K562 (cell line): ENCODE data around the gene CD72.

Experiments used
- EP400 ChIP-seq: fragments of 450-650 bp; IDR thresholded peaks from 2 replicates; pipeline ENCODE4 v1.6.1; 2017; ENCODE audit warnings: antibody characterized with exemption, mild to moderate bottlenecking, moderate library complexity
- ETV5 ChIP-seq: sonication (generic); formaldehyde crosslinking; IDR thresholded peaks from 2 replicates; pipeline ENCODE4 v1.4.0; 2020; ENCODE audit warnings: low read depth, mild to moderate bottlenecking, missing genetic modification reagents
- KDM2B ChIP-seq: fragments of 250-450 bp; sonication (Bioruptor Pico); IDR thresholded peaks from 2 replicates; pipeline ENCODE4 v1.8.0; 2021; ENCODE audit warnings: mild to moderate bottlenecking, moderate library complexity
- SNAPC5 ChIP-seq: fragments of 250-450 bp; sonication (Bioruptor Pico); IDR thresholded peaks from 2 replicates; pipeline ENCODE4 v1.8.0; 2021; ENCODE audit warnings: moderate library complexity, mild to moderate bottlenecking, inconsistent platforms
- STAT5A ChIP-seq: IDR thresholded peaks from 2 replicates; pipeline ENCODE4 v1.6.1; 2012; ENCODE audit warnings: low read length, inconsistent platforms, borderline replicate concordance
- TAF1 ChIP-seq: IDR thresholded peaks from 2 replicates; pipeline ENCODE4 v1.6.1; 2011; ENCODE audit warnings: mild to moderate bottlenecking, low read length, moderate library complexity; ENCODE audit not compliant: insufficient read depth, control insufficient read depth, severe bottlenecking; ENCODE audit errors: extremely low read depth
- TF ChIP-seq, protein P1 (sequence below): sonication (generic); formaldehyde crosslinking; IDR thresholded peaks from 2 replicates; pipeline ENCODE4 v1.8.0; 2022; ENCODE audit warnings: missing genetic modification reagents, mild to moderate bottlenecking, borderline replicate concordance

GRCh38 chr9:35608221-35608620 lies 10.0 kb downstream of the CD72 start:
- TF ChIP-seq ETV5 (CRISPR knock-in tag) (no peak), EP400 (no peak), STAT5A (no peak), KDM2B (CRISPR knock-in tag) (no peak), SNAPC5 (no peak), TAF1 (no peak)
- TF ChIP-seq, protein P1, sequence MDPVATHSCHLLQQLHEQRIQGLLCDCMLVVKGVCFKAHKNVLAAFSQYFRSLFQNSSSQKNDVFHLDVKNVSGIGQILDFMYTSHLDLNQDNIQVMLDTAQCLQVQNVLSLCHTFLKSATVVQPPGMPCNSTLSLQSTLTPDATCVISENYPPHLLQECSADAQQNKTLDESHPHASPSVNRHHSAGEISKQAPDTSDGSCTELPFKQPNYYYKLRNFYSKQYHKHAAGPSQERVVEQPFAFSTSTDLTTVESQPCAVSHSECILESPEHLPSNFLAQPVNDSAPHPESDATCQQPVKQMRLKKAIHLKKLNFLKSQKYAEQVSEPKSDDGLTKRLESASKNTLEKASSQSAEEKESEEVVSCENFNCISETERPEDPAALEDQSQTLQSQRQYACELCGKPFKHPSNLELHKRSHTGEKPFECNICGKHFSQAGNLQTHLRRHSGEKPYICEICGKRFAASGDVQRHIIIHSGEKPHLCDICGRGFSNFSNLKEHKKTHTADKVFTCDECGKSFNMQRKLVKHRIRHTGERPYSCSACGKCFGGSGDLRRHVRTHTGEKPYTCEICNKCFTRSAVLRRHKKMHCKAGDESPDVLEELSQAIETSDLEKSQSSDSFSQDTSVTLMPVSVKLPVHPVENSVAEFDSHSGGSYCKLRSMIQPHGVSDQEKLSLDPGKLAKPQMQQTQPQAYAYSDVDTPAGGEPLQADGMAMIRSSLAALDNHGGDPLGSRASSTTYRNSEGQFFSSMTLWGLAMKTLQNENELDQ = no peak
